ENCODE results near the gene FLNB.

FLNB gene

DNA sequence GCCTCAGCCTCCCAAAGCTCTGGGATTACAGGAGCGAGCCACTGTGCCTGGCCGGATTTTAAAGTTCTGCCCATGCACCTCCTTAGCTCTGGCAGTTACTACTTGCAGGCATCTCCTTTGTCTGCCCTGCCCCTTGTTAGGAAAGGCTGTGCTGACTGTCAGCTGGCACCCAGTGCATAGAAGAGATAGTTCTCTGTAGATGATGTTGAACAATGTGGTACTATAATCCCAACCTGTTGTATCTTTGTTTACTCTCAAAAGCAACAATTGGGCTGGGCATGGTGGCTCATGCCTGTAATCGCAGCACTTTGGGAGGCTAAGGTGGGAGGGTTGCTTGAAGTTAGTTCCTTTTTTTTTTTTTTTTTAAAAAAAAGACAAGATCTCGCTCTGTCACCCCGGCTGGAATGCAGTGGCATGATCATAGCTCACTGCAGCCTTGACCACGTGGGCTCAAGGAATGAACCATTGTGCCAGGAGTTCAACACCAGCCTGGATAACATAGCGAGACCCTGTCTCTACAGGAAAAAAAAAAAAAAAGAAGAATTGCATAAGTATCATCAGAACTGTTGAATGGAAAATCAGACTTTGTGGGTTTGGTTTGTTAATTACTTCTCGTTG lies 30.6 kb downstream of the FLNB start:
- TF ChIP-seq, protein P1, sequence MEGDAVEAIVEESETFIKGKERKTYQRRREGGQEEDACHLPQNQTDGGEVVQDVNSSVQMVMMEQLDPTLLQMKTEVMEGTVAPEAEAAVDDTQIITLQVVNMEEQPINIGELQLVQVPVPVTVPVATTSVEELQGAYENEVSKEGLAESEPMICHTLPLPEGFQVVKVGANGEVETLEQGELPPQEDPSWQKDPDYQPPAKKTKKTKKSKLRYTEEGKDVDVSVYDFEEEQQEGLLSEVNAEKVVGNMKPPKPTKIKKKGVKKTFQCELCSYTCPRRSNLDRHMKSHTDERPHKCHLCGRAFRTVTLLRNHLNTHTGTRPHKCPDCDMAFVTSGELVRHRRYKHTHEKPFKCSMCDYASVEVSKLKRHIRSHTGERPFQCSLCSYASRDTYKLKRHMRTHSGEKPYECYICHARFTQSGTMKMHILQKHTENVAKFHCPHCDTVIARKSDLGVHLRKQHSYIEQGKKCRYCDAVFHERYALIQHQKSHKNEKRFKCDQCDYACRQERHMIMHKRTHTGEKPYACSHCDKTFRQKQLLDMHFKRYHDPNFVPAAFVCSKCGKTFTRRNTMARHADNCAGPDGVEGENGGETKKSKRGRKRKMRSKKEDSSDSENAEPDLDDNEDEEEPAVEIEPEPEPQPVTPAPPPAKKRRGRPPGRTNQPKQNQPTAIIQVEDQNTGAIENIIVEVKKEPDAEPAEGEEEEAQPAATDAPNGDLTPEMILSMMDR (conservative IDR thresholded peaks at IDR 0.05; ENCODE audit: low read depth, low read length): no peak
- no peak for DNase-seq (ENCODE audit: low read depth)
- H3K4me3 ChIP-seq (ENCODE audit: low read depth, low read length): no peak overlapping the region

DNA sequence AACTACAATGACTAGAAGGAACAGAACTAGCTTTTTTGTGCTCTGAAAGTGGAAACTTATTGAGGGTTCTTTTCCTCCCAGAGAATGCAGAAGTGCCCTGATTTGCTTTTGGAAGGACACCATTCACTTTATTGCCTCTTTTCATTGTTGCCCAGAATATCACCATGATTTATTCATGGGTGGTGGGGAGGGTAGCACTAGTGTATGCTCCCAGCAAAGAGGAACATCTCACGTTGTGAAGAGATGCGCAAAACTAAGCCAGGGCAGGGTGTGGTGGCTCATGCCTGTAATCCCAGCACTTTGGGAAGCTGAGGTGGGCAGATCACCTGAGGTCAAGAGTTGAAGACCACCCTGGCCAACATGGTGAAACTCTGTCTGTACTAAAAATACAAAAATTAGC lies 31.4 kb downstream of the FLNB start:
- DNase-seq (ENCODE audit: low read depth): no peak
- TF ChIP-seq, protein P1 (conservative IDR thresholded peaks at IDR 0.05; ENCODE audit: low read depth, low read length): no peak
- no peak overlapping the region for H3K4me3 ChIP-seq (ENCODE audit: low read depth, low read length)

DNA sequence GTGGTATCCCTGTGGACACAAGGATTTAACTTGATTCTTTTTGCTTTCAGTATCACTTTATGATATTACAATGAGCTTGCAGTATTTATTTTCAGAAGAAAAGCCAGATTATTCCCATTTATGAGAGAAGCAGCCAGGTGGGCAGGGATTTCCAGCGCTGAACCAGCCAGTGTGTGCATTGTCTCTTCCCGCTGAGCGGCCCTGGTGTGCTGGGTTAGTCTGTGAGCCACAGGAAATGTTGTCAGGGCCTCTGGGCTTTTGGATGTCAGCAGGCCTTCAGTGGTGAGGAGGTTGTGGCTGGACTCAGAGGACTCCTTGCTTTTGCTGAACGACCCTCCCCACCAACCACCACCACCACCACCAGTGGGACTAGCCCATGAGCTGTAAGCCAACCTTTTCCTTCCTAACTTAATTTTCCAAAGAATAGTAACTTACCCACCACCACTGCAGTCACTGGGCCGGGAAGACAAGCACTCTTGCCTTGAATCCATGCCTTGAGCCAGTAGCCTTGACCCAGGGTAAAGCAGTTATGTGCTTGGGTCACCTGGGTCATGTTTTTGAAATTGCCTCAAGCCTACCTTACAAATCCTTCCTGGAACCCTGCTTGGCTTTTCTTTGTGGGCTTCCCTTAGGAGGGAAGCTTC lies 33.1 kb downstream of the FLNB start:
- no peak overlapping the region for H3K4me3 ChIP-seq (ENCODE audit: low read depth, low read length)
- DNase-seq (ENCODE audit: low read depth): peak; percentile 62
- TF ChIP-seq, protein P1 (conservative IDR thresholded peaks at IDR 0.05; ENCODE audit: low read depth, low read length): no peak

- DNase-seq (ENCODE audit: low read depth): peak; percentile 95
- TF ChIP-seq, protein P1 (conservative IDR thresholded peaks at IDR 0.05; ENCODE audit: low read depth, low read length): no peak
- no peak overlapping the region for H3K4me3 ChIP-seq (ENCODE audit: low read depth, low read length)
These were observed 33.7 kb downstream of the FLNB start for GRCh38 chr3:58041826-58042324.

GRCh38 chr3:58042947-58043707 lies 34.9 kb downstream of the FLNB start:
- TF ChIP-seq, protein P1 (conservative IDR thresholded peaks at IDR 0.05; ENCODE audit: low read depth, low read length): no peak
- H3K4me3 ChIP-seq (ENCODE audit: low read depth, low read length): no peak overlapping the region
- DNase-seq (ENCODE audit: low read depth): no peak

GRCh38 chr3:58043933-58044332 lies 35.7 kb downstream of the FLNB start:
- TF ChIP-seq, protein P1 (conservative IDR thresholded peaks at IDR 0.05; ENCODE audit: low read depth, low read length): no peak
- H3K4me3 ChIP-seq (ENCODE audit: low read depth, low read length): no peak overlapping the region
- no peak for DNase-seq (ENCODE audit: low read depth)

Measured in choroid plexus epithelial cell (primary cell).